HG03565 (cell line): Measurements from ENCODE around the gene FAM72B.
"Not testable (repeated sequence)": the region's sequence is repeated elsewhere in the genome, so short reads cannot be mapped to it uniquely, and the experiment has no call there.

Source experiments
- ATAC-seq: cut with Tn5 transposase; IDR thresholded peaks from one replicate; pipeline ENCODE4 v1.9.1; 2021; ENCODE audit warnings: mild to moderate bottlenecking, moderate library complexity; ENCODE audit not compliant: unreplicated experiment

Gene FAM72B

DNA sequence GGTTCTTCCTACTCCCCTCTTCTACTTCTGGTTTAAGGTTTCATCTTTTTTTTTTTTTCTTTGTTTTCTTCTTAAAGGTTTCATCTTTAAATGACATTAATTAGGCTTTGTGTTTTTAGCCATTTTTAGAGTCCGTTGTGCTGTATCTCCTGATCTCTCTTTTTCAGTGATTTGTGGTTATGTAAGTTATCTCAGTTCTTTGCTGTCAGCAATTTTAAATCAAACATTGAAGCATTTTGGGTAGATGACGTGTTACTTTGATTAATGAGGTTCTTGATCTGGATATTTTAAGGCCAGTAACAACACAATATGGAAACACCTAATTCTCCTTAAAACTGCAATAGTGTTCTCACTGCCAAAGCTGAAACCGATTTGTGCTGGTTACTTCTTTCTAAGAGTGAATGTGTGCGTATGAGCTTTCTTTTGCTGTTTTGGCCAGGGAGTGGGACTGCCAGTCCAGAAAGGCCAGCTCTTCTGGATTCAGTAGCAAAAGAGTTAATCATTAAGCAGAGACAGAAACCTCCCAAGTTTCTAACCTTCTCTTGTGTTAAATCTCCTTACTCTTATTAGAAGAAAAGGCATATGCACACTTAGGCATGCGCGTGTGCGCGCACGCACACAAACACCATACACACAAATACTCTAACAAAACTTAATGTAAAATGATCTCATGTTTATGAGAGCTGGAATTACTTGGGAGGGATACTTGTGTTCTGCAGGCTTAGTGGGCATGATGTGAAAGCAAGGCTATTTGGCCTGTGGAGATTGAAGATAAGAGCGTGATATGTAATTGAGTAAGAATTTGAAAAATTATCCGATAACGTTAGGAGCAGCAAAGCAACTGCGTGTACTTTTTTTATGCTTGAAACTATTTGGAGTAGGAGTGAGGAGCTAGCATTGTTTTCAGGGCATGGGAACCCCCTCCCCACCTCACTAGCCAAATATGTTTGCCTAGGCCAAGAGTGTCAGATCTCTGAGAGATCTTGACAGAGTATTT is 17.1 kb upstream of the FAM72B start:
- ATAC-seq: not testable (repeated sequence)

DNA sequence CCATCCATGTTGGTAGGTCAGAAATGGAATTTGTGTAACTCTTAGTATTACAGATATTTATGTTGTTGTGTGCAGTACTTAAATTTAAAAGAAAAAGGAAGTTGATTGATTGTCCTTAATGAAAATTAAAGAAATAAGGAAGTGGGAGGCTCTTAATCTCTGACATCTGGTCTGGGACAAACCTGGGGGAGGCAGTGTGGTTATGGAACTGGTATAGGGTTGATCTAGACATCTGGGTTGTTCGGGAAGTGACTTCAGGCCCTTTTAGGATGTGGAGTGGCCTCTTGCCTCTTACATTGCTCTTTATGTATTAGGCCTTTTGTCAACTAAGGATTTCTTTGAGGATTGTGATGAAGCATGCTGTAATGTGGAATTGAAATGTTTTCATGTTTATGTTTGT is 16.1 kb upstream of the FAM72B start:
- ATAC-seq: not testable (repeated sequence)

- ATAC-seq: not testable (repeated sequence)
Measured at GRCh38 chr1:121199763-121200162, 15.6 kb upstream of the FAM72B start.

GRCh38 chr1:121197095-121197882 is 13.1 kb upstream of the FAM72B start:
- not testable (repeated sequence) for ATAC-seq

DNA sequence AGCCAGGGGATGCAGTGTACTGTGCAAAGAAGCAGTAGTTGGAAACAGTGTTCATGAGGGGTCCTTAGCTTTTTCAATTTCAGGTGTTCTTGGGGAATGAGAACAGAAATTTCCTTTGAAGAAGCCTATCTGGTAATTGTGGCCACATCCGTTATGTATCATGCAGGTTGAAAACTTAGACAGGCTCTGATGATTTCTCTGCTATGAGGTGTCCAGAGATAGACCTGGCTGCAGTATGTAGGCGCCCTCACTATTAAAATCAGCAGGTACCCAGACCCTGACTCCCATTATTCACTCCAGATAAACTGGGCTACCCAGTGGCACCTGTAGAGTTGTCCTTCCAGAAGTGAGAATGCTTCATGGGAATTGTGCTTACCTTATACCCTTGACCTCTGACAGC is 8.4 kb upstream of the FAM72B start:
- not testable (repeated sequence) for ATAC-seq

DNA sequence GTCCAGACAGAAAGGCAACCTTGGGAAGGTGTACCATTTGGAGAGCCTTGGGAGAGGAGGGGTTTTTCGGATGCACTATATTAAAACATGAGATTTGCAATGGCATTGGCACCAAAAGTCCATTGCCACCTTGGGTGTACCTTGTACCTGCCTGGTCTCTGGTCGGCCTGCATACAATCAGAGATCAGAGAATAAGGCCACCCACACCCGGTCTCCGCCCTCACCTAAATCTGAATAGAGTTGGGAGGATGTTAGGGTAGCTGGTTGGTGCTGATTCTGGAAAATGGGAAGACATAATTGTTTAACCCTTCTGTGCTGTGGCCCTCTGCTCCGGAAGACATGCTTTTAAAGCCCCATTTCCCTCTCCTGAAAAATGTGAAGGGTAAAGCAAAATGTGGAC is 3.8 kb upstream of the FAM72B start:
- ATAC-seq: not testable (repeated sequence)

DNA sequence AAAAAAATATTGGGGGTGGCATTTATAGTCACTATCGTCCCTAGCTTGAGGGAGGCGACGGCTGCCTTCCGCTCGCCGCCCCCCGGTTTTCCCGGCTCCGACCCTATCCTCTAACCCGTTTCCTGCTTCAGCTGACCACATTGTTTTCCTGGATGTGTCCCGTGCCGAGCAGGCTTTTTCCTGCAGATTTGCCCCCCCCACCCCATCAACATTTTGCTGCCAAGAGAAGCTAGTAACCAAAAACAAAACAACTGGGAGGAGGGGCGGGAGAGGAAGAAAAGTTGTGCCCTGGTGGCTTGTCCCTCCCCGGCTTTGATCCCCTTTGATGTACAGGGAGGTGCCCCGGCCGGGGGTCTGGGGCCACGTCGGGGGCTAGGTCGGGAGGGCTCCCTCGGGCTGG is 2.1 kb upstream of the FAM72B start:
- ATAC-seq: not testable (repeated sequence)

- ATAC-seq: not testable (repeated sequence)
Measured at GRCh38 chr1:121185140-121185708, 1.1 kb upstream of the FAM72B start.

DNA sequence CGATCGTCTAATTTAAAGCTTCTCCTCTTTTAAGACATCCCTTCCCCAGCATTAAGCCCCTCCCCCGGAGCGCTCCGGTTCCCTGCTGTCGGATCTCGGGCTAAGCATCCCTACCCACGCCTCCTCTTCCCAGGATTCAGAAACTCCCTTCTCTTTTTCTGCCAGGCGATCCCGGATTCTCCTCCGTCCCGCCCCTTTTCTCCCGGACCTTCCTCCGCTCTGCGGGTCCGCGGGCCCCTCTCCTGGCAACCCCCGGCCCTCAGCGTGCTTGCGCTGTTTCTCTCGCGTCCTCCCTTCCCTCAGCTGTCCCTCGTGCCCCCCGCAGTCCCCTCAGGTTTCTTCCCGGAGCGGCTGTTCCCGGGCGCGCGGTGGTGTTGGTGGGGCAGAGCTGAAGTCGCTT is 273 bp downstream of the FAM72B start:
- ATAC-seq: not testable (repeated sequence)

DNA sequence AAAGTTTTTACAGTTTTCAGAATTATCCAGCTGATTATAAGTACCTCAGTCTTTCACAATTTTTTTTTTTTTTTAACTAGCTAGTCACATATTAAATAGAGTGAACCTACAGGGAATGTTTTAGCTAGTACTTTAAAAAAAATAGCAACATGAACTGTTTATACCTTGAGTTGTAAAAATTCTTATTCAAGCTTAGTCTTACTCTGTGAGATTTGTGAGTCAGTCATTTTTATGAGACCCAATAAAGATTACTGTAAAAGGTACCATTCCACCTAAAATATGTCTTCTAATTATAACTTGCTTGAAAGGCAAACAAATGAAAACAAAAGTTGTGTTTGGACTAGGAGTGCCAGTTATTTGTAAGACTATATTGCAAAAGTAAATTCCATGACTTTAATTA is 5.9 kb downstream of the FAM72B start:
- not testable (repeated sequence) for ATAC-seq

- not testable (repeated sequence) for ATAC-seq
Measured at GRCh38 chr1:121176649-121177048, 7.5 kb downstream of the FAM72B start.

- not testable (repeated sequence) for ATAC-seq
Measured at GRCh38 chr1:121168152-121168668, 15.9 kb downstream of the FAM72B start.

- not testable (repeated sequence) for ATAC-seq
Measured at GRCh38 chr1:121167225-121167738, 16.9 kb downstream of the FAM72B start.

GRCh38 chr1:121165296-121165695 is 18.8 kb downstream of the FAM72B start:
- ATAC-seq: not testable (repeated sequence)

DNA sequence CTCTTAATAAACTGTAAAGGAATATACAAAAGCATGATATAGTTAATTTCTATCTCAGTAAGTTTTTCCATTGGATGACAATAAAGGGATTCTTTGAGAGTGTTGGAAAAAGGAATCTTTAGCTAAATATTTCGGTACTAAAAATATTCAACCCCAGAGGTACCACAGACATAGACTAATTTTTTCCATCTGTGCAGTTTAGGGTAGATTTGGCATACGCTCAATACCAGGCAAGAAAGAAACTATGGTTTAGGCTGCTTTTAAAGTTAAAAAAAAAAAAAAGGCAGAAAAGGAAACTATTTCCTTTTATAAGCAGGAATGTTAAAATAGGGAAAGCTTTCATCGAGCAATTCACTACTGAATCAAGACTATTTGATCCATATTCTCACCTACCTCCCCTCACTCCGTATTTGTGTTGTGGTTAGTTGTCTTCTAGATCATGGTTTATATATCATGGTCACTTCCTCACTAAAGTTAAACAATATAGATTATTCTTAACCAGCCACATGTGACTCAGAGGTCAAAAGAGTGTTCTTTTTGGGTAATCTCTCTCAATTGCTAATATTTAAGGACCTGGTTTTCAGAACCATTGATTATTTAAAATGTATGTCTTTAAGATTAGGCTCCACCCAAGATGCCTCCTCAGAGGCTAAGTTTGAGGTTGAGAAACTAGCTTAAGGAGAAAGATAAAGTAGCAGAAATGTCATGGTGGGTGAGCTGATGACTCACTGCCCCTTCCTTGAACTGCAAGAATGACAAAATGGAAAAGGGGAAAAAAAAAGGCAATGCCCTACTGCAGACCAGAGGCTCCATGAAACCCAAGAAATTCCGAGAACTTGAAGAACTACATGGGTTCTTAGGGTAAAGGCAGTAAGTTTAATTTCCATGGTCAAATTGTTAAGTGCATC is 20.0 kb downstream of the FAM72B start:
- not testable (repeated sequence) for ATAC-seq

DNA sequence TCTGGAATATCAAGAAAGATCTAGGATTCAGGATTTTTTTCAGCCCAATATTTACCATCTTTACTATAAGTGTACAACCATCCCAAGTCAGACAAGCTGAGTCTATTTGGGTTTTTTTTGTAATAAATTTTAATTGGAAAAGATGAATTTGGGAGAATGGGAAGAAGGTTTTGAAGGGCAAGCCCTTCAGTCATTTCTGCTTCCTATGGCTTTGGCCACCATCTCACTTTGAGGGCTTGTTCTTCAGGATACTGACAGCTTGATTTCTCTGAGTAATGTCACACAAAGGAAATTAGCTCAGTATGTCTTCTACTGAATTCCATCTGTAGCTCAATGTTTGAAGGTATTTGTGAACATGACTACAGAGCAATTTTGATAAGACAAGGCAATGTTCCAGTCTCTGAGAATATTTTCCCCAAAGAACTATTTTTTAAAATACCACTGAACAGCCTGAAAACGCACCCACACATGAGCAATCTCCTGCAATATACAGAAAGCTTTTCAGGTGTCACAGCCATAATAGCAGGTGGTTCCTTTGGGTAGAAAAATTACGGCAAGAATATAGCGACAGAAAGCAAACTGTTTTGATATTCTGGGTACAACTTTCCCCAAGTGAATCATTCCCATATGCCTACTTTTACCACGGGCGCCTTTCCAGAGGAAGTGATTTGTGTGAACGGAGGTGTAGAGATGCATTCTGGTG is 22.8 kb downstream of the FAM72B start:
- ATAC-seq: not testable (repeated sequence)

- not testable (repeated sequence) for ATAC-seq
Measured at GRCh38 chr1:121160118-121160517, 24.0 kb downstream of the FAM72B start.

DNA sequence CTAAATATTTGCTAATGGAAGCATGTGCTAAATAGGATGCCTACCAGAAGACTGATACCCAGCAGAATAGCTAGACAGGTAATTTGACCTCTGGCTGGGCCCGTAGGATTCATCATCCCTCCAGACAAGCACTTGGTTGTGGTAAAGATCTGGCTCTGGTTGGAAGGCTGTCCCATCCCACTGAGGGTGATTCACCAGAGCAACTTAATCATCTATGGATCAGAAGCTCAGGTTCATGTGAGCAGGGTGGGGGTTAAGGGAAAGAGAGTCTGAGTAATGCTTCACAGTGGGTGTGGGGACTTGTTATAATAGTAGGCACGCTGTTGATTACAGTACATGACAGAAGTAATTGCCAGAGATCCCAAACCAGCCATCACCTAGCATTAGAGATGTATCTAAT is 26.5 kb downstream of the FAM72B start:
- ATAC-seq: not testable (repeated sequence)
